GM08714 (cell line): ENCODE results near the gene PCDH19.
"Not testable (repeated sequence)": the region's sequence is repeated elsewhere in the genome, so short reads cannot be mapped to it uniquely, and the experiment has no call there.

Source experiments
- H3K4me3 ChIP-seq: fragments of 200-500 bp; sonication (Bioruptor generic); 2 replicates; pipeline ENCODE4 v1.5.1; 2014; ENCODE audit warnings: mild to moderate bottlenecking, low read length, inconsistent platforms
- ZNF274 ChIP-seq: IDR thresholded peaks from 2 replicates; pipeline ENCODE4 v1.6.1; 2012; ENCODE audit warnings: mild to moderate bottlenecking, low read depth, low read length

The PCDH19 gene

GRCh38 chrX:100409610-100410590 is at the start of gene PCDH19:
PCDH19 (minus strand) TSS chrX:100410273; CDS start chrX:100408597, 1,676 bp downstream.
- TF ChIP-seq ZNF274, result no peak
- peak within 1 kb of the TSS; percentile 16; the same call in 1 of the 2 replicates for H3K4me3 ChIP-seq

- no peak overlapping the region for H3K4me3 ChIP-seq
- TF ChIP-seq ZNF274, result no peak
These were observed 39.9 kb upstream of the PCDH19 start for GRCh38 chrX:100449696-100450608.

- no peak overlapping the region for H3K4me3 ChIP-seq
- TF ChIP-seq ZNF274, result no peak
These were observed 37.8 kb upstream of the PCDH19 start for GRCh38 chrX:100447655-100448397.

- no peak for TF ChIP-seq ZNF274
- no peak overlapping the region for H3K4me3 ChIP-seq
These were observed 35.5 kb upstream of the PCDH19 start for GRCh38 chrX:100445593-100445992.

- H3K4me3 ChIP-seq, result not testable (repeated sequence)
These were observed 31.2 kb upstream of the PCDH19 start for GRCh38 chrX:100441321-100441720.

- TF ChIP-seq ZNF274, result no peak
These were observed 29.9 kb upstream of the PCDH19 start for GRCh38 chrX:100440006-100440405.

GRCh38 chrX:100435726-100436125 is 25.7 kb upstream of the PCDH19 start:
- no peak for TF ChIP-seq ZNF274
- no peak overlapping the region for H3K4me3 ChIP-seq

More at GRCh38 chrX:100440006-100440405, 29.9 kb upstream of the PCDH19 start:
- H3K4me3 ChIP-seq, result no peak overlapping the region

- no peak overlapping the region for H3K4me3 ChIP-seq
- TF ChIP-seq ZNF274, result no peak
These were observed 13.9 kb upstream of the PCDH19 start for GRCh38 chrX:100424012-100424411.

- no peak overlapping the region for H3K4me3 ChIP-seq
- no peak for TF ChIP-seq ZNF274
These were observed 8.5 kb upstream of the PCDH19 start for GRCh38 chrX:100418556-100418955.

GRCh38 chrX:100417681-100418080 is 7.6 kb upstream of the PCDH19 start:
- no peak for TF ChIP-seq ZNF274
- H3K4me3 ChIP-seq, result no peak overlapping the region

- TF ChIP-seq ZNF274, result no peak
- H3K4me3 ChIP-seq, result no peak overlapping the region
These were observed 3.2 kb upstream of the PCDH19 start for GRCh38 chrX:100413229-100413628.

GRCh38 chrX:100411802-100412715 is 2.0 kb upstream of the PCDH19 start:
- TF ChIP-seq ZNF274, result no peak
- no peak overlapping the region for H3K4me3 ChIP-seq
